NCI-H345 treated with DMSO at 0.1 percent for 48 hours (cell line): ENCODE data around the gene COA7.

Experiments
- DNase-seq: peaks from one replicate; lab custom pipeline; 2025; ENCODE audit not compliant: unreplicated experiment; lab: John Stamatoyannopoulos, UW

The COA7 gene

DNA sequence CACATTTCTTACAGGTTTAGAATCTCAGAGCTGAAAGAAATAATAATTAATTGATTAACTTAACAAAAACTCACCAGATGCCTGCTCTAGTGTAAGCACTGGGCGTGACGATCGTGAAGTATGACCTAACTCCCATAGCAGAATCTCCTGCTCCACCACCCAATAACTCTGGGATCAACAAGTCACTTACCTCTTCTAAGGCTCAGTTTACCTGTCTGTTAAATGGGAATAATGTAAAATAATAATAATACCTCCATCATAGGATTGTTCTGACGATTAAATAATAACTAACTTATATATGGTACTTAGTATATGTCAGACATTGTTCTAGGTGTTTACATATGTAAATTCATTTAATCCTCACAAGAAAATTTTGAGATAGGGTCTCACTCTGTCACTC is 24.6 kb downstream of the COA7 start:
- DNase-seq, result no peak

DNA sequence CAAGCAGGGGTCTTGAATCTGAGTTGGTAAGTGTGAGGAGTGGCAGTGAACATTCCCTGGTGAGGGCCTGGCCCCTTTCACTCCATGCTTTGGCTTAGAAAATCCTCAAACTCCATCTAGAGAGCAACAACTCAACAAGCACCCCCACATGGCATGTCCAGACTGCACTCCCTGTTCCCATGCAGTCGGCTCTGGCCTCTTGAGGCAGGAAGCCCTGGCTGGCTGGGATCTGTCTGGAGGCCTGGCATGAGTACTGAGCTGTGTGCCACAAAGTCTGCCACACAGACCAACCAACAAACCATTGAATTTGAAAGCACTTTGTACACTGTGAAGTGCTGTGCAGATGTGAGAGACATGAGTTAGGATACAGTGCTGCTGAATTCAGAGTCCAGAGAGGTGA is 25.2 kb downstream of the COA7 start:
- DNase-seq, result no peak

DNA sequence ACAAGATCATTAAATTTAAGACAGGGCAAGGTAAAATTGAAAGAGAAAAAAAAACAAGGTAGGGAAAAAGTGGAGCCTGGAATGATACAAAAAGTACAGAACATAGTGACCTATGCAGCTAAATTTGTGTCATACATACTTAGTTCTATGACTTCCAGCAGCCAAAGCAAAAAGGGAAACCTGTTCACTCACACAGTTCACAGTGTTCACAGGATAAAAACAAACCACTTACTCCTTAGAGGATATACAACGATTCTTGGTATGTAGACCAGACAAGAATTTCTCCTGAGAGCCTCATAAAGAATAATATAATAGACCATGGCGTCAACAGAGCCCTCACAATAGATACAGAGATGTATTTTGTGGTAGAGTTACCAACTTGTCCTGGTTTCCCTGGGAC is 27.5 kb downstream of the COA7 start:
- no peak for DNase-seq

DNA sequence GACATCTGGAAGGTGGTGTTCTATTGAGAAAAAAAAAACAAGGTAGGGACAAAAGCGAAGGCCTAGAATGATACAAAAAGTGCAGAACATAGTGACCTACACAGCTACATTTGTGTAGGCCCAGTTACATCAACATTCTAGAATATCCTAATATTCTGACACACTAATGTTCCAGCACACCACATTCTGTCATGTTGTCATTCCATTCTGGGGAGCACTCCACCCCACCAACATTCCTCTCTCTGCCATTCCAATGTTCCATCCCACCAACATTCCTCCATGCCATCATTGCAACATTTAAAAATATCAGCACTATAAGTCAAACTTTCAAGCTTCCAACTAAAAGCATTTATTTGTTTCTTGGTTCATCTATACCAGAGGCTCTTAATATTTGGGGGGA is 28.5 kb downstream of the COA7 start:
- DNase-seq, result no peak

DNA sequence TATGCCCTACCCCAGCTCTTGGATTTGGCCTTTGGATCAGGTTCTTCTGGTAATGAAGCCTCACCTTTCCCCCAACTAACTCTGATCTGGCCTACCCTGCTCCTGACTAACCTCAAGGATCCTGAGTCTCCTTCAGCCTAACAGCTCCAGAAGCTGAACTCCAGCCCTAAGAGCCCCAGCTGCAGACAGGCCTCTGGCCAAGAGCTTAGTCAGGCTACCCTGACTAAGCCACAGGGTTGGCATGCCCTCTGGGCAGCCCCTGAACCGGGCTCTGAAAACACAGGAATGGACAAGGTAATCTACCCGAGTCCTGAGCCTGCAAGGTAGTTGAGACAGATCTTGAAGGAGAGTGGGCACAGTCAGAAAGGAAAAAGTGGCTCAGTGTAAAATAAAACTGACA is 29.4 kb downstream of the COA7 start:
- no peak for DNase-seq

DNA sequence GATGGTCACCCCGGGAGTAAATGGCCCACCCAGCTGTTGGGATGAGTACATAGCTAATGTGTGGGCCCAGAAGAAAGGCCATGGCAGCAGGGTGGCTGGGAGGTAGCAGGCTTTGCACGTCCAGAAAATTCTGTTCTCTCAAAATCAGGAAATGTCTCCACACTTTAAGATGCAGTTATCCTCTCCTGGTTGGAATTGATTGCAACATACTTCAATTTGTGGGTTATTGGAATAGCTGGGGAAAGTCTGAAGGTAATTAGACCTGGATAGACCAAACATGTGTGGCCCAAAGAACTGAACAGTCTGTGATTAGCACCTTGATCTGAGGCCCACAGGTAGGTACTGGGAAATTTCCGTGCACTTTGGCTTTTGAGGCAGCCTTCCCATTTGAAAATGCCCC is 30.2 kb downstream of the COA7 start:
- DNase-seq, result no peak

DNA sequence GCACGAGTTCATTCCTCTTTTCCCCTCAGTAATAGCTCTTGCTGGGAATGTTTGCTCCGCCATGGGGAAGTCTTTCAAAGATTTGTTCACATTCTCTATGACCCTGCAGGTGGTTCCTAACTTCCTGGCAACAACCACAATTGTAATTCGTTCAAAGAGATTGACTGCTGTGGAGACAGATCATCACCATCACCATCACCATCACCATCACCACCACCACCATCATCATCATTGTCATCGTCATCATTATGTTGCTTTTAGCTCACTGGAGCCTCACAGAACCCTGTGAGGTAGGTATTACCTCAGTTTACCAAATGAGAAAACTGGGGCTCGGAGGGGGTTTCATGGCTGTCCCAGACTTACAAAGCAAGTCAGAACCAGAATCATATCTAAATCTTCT is 30.9 kb downstream of the COA7 start:
- DNase-seq, result no peak

DNA sequence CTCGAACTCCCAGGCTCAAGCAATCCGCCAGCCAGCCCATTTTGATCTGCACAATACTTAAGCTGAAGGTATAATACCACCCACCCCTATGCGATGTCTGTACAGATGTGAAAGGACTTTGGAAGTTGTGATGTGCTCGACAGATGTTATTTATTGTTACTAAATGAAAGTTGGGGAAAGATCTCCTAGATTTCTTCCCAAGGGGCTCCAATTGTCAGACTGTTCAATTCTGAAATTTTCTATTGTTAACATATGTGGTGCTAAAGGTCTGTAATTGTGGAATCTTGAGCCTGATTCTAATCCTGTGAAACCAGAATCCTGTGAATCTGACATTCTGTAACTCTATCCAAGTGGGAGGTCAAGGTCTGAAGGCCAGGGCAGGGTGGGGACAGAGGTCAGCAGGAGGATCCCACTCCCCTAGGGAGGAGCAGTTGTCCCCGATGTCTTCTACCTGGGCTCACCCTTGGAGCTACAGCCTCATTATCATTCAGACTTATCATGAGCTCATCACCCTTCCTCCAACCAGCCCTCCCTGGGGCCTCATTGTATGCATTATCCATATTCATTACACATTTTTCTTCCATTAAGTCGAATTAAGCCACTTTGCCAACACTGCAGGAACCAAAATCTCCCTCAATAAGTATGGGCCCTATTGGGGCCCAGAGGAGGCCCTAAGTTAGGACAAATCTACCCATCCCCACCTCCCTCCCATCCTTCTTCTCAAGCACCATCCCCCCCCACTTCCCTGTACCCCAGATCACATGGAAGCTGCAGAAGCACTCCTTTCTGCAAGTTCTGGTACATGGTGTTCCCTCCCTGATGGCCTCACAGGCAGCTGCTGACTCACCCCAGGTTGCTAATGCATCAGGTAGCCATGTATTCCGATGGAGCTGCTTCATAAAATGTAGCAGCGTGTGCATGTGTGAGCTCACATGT is 32.9 kb downstream of the COA7 start:
- no peak for DNase-seq

DNA sequence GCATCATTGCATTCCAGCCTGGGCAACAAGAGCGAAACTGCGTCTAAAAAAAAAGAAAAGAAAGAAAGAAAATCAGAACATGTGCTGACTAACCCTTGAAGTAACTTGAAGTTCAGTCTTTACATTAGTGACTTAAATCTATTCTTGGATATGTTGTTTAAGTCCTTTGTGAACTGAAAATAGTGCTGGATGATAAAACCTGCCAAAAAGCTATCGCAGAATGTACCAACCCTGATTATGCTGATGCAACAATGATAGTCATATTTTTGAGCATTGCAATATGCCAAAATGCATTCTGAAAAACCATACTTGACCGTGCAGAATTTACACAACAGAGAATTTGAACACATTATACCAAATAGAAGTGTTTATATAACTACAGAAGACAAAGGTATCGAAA is 34.4 kb downstream of the COA7 start:
- no peak for DNase-seq

DNA sequence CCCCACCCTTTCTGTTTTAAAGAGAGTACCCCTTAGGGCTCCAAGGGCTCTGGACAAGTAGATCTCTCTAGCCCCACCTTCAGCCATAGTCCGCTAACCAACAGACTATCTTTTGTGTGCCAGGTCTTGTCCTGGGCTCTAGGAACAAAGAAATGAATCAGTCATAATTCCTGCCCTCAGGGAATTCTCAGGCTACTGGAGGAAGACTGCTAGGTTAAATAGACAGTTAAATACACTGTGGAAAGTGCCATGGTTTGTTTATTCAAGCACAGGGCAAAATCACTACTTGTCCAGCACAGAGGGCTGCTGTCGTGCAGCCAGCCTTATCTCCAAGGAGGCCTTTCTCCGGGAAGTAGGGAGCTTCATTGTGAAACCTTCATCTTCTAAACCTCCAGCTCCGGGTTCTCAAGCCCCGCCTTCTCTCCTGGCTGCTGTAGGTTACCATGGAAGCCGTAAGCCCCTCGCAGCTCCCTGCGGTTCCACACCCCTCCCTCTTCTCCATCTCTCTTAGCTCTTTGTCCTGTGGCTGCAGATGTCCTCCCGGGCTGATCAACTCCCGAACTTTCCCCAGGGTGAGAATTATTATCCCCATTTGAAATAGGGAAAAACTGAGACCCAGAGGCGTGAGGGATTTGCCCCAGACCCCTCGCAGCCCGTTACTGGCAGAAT is 35.4 kb downstream of the COA7 start:
- DNase-seq, result no peak

DNA sequence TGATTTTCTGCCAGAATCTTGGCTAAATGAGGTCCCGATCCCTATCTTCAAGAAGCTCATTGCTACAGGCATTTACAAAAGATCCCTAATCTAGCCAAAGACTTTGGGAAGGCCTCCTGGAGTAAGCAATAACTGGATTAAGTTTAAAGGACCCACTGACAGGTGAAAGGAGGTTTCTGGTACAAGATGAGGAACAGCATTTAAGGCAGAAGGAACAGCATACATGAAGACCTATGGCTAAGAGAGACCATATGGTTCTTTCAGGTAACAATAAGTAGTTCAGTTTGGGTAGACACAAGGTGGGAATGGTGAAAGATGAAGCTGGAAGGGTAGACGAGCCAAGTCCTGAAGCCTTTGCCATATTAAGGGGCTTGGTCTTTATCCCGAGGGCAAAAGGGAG is 37.3 kb downstream of the COA7 start:
- no peak for DNase-seq

DNA sequence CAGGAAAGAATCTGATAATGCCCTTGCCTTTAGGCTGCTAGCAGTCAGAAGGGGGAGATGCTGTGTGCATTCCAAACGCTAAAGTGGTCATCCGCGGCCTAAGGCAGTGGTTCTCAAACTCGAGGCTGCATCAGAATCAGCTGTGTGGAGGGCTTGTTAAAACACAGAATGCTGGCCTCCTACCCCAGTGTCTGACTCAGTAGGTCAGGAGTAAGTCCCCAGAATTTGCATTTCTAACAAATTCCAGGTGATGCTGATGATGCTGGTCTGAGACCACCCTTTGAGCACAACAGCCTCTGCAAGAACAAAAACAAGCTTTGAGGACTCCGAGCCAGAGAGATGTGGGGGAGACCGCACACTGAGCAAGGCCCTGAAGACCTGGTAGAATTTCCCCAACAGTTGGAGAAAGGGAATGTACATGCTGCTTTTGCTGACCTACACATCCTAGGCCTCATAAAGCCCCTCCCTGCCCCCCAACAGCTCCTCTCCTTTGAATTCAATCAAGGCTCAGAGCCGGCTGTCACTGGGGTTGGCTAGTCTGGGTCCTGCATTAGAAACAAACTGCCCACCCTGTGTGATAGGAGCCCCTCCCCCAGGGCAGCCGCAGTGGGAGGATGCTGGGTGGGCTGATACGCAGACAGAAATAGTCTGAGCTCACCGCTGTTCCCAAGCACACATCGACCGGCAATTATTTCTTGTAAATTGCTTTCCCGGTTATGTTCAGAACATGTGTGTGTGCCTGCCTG is 38.1 kb downstream of the COA7 start:
- DNase-seq, result no peak

DNA sequence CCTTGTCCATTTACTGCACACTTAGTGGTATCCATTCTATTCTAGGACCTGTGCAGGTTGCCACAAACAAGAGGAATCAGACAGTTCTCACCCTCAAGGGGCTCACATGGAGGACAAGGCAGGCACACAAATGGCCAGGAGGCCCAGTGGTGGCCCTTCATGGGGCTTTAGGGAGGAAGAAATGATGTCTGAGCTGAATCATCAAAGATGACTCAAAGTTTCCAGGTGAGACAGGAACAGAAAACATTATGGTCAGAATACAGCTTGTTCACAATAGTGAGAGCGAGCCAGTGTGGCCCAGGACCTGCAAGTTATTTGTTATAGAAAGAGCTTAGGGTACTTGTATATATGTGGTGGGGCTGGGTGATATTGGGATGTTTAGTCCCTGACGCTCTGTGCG is 38.8 kb downstream of the COA7 start:
- DNase-seq, result no peak

DNA sequence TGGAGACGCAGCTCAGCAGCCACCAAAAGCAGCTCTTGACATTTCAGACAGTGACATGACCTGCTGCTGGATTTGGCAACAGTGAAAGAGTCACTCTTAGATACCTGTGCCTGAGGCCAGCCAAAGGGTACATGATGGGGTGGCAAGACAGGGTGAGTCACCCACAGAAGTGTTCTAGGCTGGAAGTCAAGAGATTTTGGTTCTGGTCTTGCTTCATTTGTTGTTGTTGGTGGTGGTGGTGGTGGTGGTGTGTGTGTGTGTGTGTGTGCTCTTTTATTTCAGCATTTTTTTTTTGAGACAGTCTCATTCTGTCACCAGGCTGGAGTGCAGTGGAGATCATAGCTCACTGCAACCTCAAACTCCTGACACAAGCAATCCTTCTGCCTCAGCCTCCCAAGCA is 39.4 kb downstream of the COA7 start:
- no peak for DNase-seq

DNA sequence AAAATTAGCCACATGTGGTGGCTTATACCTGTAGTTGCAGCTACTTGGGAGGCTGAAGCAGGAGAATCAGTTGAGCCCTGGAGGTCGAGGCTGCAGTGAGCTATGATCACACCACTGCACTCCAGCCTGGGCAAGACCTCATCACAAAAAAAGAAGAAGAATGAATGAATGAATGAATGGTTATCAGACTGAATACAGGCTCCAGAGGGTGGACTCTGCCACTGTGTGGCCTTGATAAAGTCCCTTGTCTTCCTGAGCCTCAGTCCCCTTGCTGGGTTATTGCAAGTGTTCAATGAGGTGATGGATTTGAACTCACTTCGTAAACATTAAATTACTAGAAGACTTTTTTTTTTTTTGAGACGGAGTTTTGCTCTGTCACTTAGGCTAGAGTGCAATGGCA is 40.4 kb downstream of the COA7 start:
- no peak for DNase-seq

DNA sequence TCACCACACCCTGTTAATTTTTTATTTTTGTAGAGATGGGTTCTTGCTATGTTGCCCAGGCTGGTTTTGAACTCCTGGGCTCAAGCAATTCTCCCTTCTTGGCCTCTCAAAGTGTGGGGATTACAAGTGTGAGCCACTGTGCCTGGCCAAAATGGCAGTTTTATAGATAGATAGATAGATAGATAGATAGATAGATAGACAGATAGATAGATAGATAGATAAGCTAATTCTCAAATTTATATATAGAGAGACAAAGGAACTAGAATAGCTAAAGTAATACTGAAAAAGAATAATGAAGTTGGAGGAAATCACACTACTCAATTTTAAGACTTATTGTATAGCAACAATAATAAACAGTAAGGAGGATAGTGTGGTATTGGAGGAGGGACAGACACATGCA is 44.1 kb downstream of the COA7 start:
- DNase-seq, result no peak

DNA sequence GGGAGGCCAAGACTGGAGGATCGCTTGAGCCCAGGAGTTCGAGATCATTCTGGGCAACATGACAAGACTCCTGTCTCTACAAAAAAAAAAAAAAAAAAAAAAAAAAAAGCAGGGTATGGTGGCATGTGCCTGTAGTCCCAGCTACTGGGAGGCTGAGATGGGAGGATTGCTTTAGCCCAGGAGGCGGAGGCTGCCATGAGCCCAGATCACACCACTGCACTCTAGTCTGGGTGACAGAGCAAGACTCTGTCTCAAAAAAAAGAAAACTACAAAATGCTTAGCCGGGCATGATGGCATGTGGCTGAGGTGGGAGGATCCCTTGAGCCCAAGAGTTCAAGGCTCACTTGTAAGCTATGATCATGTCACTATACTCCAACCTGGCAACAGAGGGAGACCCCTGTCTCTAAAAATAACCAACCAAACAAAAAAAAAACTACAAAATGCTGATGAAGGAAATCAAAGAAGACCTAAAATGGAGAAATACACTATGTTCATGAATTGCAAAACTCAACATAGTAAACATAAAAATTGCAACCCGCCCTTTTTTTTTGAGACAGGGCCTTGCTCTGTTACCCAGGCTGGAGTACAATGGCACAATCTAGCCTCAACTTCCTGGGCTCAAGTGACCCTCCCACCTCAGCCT is 44.8 kb downstream of the COA7 start:
- no peak for DNase-seq

DNA sequence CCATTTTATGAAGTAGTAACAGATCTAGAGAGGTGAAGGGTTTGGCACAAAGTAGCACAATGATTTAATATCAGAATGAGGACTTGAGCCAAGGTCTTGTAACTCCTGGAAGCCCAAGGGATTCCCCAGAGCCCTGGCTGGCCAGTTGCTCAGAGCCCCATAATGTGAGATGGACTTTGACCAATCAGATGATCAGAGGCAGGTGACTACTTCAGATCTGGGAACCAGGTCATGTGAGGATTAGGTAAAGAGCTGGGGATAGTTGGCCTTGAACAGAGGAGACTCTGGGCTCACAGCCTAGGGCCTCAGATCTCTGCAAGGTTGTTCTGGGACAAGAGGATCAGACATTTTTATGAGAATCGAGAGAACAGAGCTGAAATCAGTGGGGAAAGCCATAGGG is 46.2 kb downstream of the COA7 start:
- DNase-seq, result no peak

DNA sequence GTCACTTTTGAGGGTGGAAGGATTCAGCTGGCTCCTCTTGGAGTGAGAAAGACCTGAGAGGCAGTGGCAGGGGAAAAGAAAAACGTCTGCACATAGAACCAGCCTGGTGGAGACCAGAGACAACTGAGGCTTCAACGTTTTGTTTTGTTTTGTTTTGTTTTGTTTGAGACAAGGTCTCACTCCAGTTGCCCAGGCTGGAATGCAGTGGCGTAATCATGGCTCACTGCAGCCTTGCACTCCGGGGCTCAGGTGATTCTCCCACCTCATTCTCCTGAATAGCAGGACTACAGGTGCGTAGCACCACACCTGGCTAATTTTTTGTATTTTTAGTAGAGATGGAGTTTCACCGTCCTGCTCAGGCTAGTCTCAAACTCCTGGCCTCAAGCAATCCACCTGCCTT is 52.9 kb downstream of the COA7 start:
- no peak for DNase-seq

DNA sequence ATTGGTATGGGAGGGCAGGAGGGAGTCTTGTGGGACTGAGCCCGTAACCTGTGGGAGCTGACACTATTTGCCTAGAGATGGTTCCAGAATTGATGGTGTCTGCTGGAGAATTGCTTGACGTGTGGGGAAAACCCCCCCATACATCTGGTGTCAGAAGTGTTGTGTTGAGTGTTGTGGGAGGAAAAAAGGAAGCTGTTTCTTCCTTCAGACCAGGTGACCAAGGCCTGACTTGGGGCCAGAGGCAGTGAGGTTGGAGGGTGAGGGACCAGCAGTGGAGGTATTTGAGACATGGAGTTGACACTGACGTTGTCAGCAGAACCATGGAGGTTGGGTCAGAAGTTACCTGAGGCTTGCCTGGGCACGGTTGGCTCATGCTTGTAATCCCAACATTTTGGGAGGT is 56.8 kb downstream of the COA7 start:
- DNase-seq, result no peak

DNA sequence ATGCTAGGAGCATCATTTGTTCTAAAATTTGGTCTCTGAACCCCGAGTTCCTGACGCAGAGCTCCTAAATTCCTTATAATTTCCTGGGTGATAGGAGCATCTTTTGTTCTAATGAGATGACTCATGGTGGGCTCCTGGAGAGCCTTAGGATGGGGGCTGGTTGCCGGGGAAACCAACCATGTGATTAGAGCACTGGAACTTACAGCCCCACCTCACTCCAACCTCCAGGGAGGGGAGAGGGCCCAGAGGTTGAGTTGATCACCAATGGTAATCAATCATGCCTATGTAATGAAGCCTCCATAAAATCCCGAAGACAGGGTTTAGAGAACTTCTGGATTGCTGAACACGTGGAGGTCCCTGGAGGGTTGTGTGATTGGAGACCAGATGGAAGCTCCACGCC is 57.5 kb downstream of the COA7 start:
- DNase-seq, result no peak
